ENCODE measurements around the gene SUV39H1.
A peak's percentile ranks its signal among the peaks of the same experiment; 100 is the strongest.
"Not testable (repeated sequence)": the region's sequence is repeated elsewhere in the genome, so short reads cannot be mapped to it uniquely, and the experiment has no call there.

Gene SUV39H1

GRCh38 chrX:48681539-48682183 lies 14.9 kb upstream of the SUV39H1 start:
- Histone ChIP-seq H3K27me3 (replicated peaks; ENCODE audit: insufficient read depth, low read length) (no peaks in the 10 kb centered on the region), H3K4me3 (ENCODE audit: low read length) (no peak overlapping the region), H3K36me3 (replicated peaks; ENCODE audit: insufficient read depth, low read length) (no peaks in the 10 kb centered on the region), H3K27ac (ENCODE audit: low read length) (no peak overlapping the region), H2AFZ (ENCODE audit: low read length) (no peak overlapping the region), H3F3A (ENCODE audit: insufficient read depth, low read length) (no peaks in the 10 kb centered on the region), H3K9ac (ENCODE audit: low read length) (no peak overlapping the region), H3K4me2 (ENCODE audit: low read depth, low read length) (no peak overlapping the region), H4K20me1 (ENCODE audit: insufficient read depth, low read length) (no peaks in the 10 kb centered on the region), H3K9me2 (replicated peaks; ENCODE audit: insufficient read depth, low read length) (no peaks in the 10 kb centered on the region), H3K79me2 (ENCODE audit: low read length) (peaks cover 26% of the 10 kb centered on the region), H3K9me3 (replicated peaks; ENCODE audit: insufficient read depth, low read length) (no peaks in the 10 kb centered on the region), H3K4me1 (ENCODE audit: low read length) (0 out of 2 replicates have a peak, but pooled peaks cover 3% of the 10 kb centered on the region)
- TF ChIP-seq EZH2phosphoT487 (IDR thresholded peaks at IDR 0.05; ENCODE audit: low read length) (no peak), CTCF (IDR thresholded peaks at IDR 0.05; ENCODE audit: low read length) (no peak)
- no peak for DNase-seq

- H3K4me3 ChIP-seq (ENCODE audit: low read length); H3K36me3 ChIP-seq (replicated peaks; ENCODE audit: insufficient read depth, low read length); H3K27ac ChIP-seq (ENCODE audit: low read length); H3K4me2 ChIP-seq (ENCODE audit: low read depth, low read length); H3K27me3 ChIP-seq (replicated peaks; ENCODE audit: insufficient read depth, low read length); H3K9me2 ChIP-seq (replicated peaks; ENCODE audit: insufficient read depth, low read length); H2AFZ ChIP-seq (ENCODE audit: low read length); H3K4me1 ChIP-seq (ENCODE audit: low read length); H3F3A ChIP-seq (ENCODE audit: insufficient read depth, low read length); H3K9me3 ChIP-seq (replicated peaks; ENCODE audit: insufficient read depth, low read length); H3K9ac ChIP-seq (ENCODE audit: low read length); DNase-seq; H4K20me1 ChIP-seq (ENCODE audit: insufficient read depth, low read length): not testable (repeated sequence)
- H3K79me2 ChIP-seq (ENCODE audit: low read length), result peaks cover 26% of the 10 kb centered on the region
Measured at GRCh38 chrX:48682795-48683194, 13.7 kb upstream of the SUV39H1 start.

GRCh38 chrX:48683411-48683982 lies 13.0 kb upstream of the SUV39H1 start, which contains the start of gene WAS:
TSS of gene WAS (plus strand) at chrX:48683799. CDS start at chrX:48683854, 55 bp downstream.
- Histone ChIP-seq H3K4me3 (ENCODE audit: low read length) (peak within 1 kb of the TSS; percentile 77), H3K9ac (ENCODE audit: low read length) (peak within 1 kb of the TSS; percentile 70)
- DNase-seq, result peak; percentile 56

More at GRCh38 chrX:48683411-48683982, 13.0 kb upstream of the SUV39H1 start, which contains the start of gene WAS:
- Histone ChIP-seq H3K9me3 (replicated peaks; ENCODE audit: insufficient read depth, low read length) (no peaks in the 10 kb centered on the region), H3K4me2 (ENCODE audit: low read depth, low read length) (peak within 1 kb of the TSS; percentile 85), H3K27me3 (replicated peaks; ENCODE audit: insufficient read depth, low read length) (no peaks in the 10 kb centered on the region), H3K36me3 (replicated peaks; ENCODE audit: insufficient read depth, low read length) (no peaks in the 10 kb centered on the region), H3K79me2 (ENCODE audit: low read length) (peaks cover 26% of the 10 kb centered on the region), H3K27ac (ENCODE audit: low read length) (peak within 1 kb of the TSS; percentile 31; the same call in 1 of the 2 replicates), H4K20me1 (ENCODE audit: insufficient read depth, low read length) (no peaks in the 10 kb centered on the region), H3K4me1 (ENCODE audit: low read length) (0 out of 2 replicates have a peak, but pooled peaks cover 3% of the 10 kb centered on the region), H3F3A (ENCODE audit: insufficient read depth, low read length) (no peaks in the 10 kb centered on the region), H2AFZ (ENCODE audit: low read length) (peak within 1 kb of the TSS; percentile 33), H3K9me2 (replicated peaks; ENCODE audit: insufficient read depth, low read length) (no peaks in the 10 kb centered on the region)
- TF ChIP-seq CTCF (IDR thresholded peaks at IDR 0.05; ENCODE audit: low read length), result no peak
- no peak for TF ChIP-seq EZH2phosphoT487 (IDR thresholded peaks at IDR 0.05; ENCODE audit: low read length)
- no peak for TF ChIP-seq EZH2 (optimal IDR thresholded peaks at IDR 0.05; ENCODE audit: low read depth, low read length)
